Activated CD8-positive, alpha-beta T cell treated with anti-CD3 and anti-CD28 coated beads for 36 hours (primary cell): ENCODE measurements around the gene ACBD5. TPM values are rescaled to one million over a fixed set of nuclear protein-coding genes. Genes with fewer than 3 reads are reported as not detected.

Experiments used
- ATAC-seq: fragments of 200-7000 bp; cut with Tn5 transposase; one replicate; pipeline ENCODE4 v1.10.0; 2021; ENCODE audit warnings: mild to moderate bottlenecking, moderate library complexity
- CTCF ChIA-PET: fragments of 350-600 bp; sonication (Branson Sonifier 250); formaldehyde crosslinking; loops from one replicate; lab custom pipeline; 2021; ENCODE audit warnings: antibody characterized with exemption; lab: Charles Lee
- POLR2A ChIA-PET: fragments of 350-600 bp; sonication (Branson Sonifier 250); formaldehyde crosslinking; loops from one replicate; lab custom pipeline; 2021; ENCODE audit warnings: antibody characterized with exemption; lab: Charles Lee
- DNase-seq: peaks from one replicate; pipeline ENCODE4 v3.0.0-alpha.2; 2020
- H3K27ac Mint-ChIP-seq: one replicate; pipeline ENCODE4 v1.8.0; 2021; ENCODE audit warnings: mild to moderate bottlenecking, mixed read lengths
- H3K27me3 Mint-ChIP-seq: one replicate; pipeline ENCODE4 v1.8.0; 2021; ENCODE audit warnings: mixed read lengths
- H3K36me3 Mint-ChIP-seq: one replicate; pipeline ENCODE4 v1.8.0; 2021; ENCODE audit warnings: low read depth, mixed read lengths
- H3K4me1 Mint-ChIP-seq: one replicate; pipeline ENCODE4 v1.8.0; 2021; ENCODE audit warnings: low read depth, mixed read lengths
- H3K4me3 Mint-ChIP-seq: one replicate; pipeline ENCODE4 v1.8.0; 2021; ENCODE audit warnings: mild to moderate bottlenecking, moderate library complexity, mixed read lengths
- H3K9me3 Mint-ChIP-seq: one replicate; pipeline ENCODE4 v1.8.0; 2021; ENCODE audit warnings: mixed read lengths
- intact Hi-C: fragments of 100-400 bp; cut with micrococcal nuclease; formaldehyde crosslinking; loops from one replicate; pipeline ENCODE4 v1.10.0; 2022
- total RNA-seq, 2 experiments: library from RNA; stranded (reverse); gene quantifications; one replicate each; pipeline ENCODE4 v1.2.3, GENCODE V29; 2021
- TF ChIP-seq, protein P1 (sequence below): fragments of 200-600 bp; IDR thresholded peaks from one replicate; pipeline ENCODE4 v1.8.0; 2022; ENCODE audit warnings: antibody characterized with exemption, mild to moderate bottlenecking

ACBD5 gene
- total RNA-seq, 2 experiments from 2014 or later, result 17.0 to 19.0 TPM

DNA sequence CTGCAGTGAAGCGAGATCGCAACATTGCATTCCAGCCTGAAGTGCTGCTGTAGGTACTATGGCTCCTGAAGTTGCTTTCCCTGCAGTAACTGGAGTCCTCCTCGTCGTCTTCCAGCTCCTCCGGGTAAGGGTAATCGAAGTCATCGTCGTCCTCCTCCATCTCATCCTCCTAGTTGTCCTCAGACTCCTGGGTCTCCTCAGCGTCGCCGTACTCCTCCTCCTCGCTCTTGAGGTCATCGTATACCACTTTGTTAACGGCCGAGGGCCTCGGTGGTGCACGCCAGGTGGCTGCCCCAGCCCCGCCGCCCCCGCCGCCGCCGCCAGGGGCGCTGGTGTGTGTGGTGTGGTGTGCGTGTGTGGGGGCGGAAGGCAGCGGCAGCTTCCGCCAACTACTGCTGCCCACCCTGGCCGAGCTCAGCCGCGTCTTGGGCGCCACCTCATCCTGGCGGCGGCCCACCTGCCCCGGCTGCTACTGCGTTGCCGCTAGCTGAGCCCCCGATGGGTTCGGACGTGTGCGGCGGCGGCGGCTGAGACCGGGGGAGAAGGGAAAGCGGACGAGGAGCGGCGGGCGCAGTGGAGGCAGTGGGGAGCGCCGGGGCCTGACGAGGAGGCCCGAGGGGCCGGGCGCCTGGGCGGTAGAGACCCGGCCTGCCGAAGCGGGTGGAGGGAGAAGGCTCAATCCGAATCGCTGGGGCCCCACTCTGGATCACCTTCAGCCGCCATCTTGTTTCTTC, 11.8 kb upstream of the ACBD5 start:
- H3K4me3 Mint-ChIP-seq, result peak overlapping the region; percentile 75
- DNase-seq, result peak; percentile 88
- H3K9me3 Mint-ChIP-seq, result peaks cover 6% of the 10 kb centered on the region
- ChIA-PET POLR2A (interaction anchor here (1.3 to 2.5 kb wide), 2 partner anchors 10 to 12 kb away, joined by 3 to 23 read pairs; no protein-coding TSS in a partner anchor), CTCF (interaction anchor here (0.6 to 2.7 kb wide), 6 partner anchors 9 to 25 kb away, joined by 3 to 13 read pairs (median 6); no protein-coding TSS in a partner anchor)
- peak overlapping the region; percentile 86 for H3K27ac Mint-ChIP-seq
- H3K36me3 Mint-ChIP-seq, result peaks cover 7% of the 10 kb centered on the region
- TF ChIP-seq, protein P1, sequence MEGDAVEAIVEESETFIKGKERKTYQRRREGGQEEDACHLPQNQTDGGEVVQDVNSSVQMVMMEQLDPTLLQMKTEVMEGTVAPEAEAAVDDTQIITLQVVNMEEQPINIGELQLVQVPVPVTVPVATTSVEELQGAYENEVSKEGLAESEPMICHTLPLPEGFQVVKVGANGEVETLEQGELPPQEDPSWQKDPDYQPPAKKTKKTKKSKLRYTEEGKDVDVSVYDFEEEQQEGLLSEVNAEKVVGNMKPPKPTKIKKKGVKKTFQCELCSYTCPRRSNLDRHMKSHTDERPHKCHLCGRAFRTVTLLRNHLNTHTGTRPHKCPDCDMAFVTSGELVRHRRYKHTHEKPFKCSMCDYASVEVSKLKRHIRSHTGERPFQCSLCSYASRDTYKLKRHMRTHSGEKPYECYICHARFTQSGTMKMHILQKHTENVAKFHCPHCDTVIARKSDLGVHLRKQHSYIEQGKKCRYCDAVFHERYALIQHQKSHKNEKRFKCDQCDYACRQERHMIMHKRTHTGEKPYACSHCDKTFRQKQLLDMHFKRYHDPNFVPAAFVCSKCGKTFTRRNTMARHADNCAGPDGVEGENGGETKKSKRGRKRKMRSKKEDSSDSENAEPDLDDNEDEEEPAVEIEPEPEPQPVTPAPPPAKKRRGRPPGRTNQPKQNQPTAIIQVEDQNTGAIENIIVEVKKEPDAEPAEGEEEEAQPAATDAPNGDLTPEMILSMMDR, result peak; percentile 89
- peak; percentile 95 for ATAC-seq
- H3K4me1 Mint-ChIP-seq, result peaks cover 15% of the 10 kb centered on the region
- intact Hi-C loops, result no loop called here
- peaks cover 3% of the 10 kb centered on the region for H3K27me3 Mint-ChIP-seq

DNA sequence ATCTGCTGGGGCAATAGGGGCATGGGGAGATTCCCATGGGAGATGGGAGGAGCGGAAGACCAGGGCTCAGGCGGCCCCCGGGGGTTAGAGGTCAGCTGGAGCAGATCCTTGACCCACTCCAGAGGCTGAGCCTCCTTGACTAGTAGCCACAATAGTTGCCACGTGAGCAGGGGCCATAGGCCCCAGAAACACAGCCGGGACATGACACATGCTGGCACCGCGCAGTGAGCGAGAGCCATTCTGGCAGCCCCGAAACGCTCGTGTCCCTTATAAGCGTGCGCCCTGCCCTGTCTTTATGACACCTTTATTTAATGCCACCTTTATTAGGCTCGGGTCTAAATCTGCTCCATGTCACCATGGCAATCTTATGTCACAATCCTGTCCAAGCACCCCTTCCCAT, 11.0 kb upstream of the ACBD5 start:
- DNase-seq (no peak), ATAC-seq (no peak)
- TF ChIP-seq, protein P1, result no peak
- CTCF ChIA-PET, result interaction anchor here (0.6 to 2.7 kb wide), 6 partner anchors 8 to 24 kb away, joined by 3 to 13 read pairs (median 6); no protein-coding TSS in a partner anchor
- POLR2A ChIA-PET, result interaction anchor here (1.3 to 2.5 kb wide), 2 partner anchors 9 to 12 kb away, joined by 3 to 23 read pairs; no protein-coding TSS in a partner anchor
- no peaks in the 10 kb centered on the region for H3K9me3 Mint-ChIP-seq
- H3K27ac Mint-ChIP-seq, result no peak overlapping the region
- peaks cover 4% of the 10 kb centered on the region for H3K36me3 Mint-ChIP-seq
- intact Hi-C loops, result no loop called here
- peaks cover 10% of the 10 kb centered on the region for H3K4me1 Mint-ChIP-seq
- no peaks in the 10 kb centered on the region for H3K27me3 Mint-ChIP-seq
- H3K4me3 Mint-ChIP-seq, result no peak overlapping the region

DNA sequence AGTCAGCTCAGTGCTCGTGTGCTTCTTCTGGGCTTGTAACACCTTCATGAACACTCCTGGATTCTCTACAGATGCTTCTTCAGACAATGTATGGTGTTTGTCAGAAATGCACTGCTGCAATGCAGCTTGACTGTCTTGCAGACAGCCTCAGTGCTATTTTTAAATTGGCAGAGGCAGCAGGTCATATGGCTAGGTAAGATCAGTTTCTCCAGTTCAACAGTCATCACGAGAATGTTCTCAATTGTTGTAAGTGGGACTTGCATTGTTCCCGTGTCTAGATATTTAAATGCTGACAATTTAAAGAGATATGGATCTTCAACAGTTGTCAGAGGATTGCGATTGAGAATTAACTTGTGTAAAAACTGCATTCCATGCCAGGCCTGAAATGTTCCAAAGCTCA, 7.6 kb upstream of the ACBD5 start:
- H3K4me1 Mint-ChIP-seq, result peaks cover 16% of the 10 kb centered on the region
- DNase-seq (no peak), ATAC-seq (no peak)
- H3K27me3 Mint-ChIP-seq, result no peaks in the 10 kb centered on the region
- TF ChIP-seq, protein P1, result no peak
- no peak overlapping the region for H3K4me3 Mint-ChIP-seq
- ChIA-PET POLR2A (interaction anchor here (2.6 kb wide), 1 partner anchor 9 kb away, joined by 6 read pairs; no protein-coding TSS in a partner anchor), CTCF (no interaction called here)
- H3K27ac Mint-ChIP-seq, result no peak overlapping the region
- intact Hi-C loops, result no loop called here
- no peaks in the 10 kb centered on the region for H3K9me3 Mint-ChIP-seq
- peaks cover 19% of the 10 kb centered on the region for H3K36me3 Mint-ChIP-seq

DNA sequence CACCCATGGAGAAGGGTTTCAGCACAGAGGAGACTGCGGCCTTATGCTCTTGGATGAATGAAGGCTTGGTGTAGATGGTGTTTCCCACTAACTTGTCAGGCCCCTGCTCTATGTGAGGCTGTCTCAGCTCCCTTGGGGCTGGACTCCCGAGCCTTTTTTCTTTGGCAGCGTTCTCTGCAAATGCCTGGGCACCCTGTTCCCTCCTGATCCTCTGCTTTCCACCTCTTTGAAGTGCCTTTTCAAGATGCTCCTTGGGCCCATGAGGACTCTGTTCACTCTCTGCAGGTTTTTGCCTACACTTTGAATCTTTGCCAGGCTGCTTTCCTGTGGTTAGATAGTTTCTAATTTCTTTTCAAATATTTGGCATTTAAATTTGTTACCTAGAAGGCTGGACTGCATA, 6.8 kb upstream of the ACBD5 start:
- CTCF ChIA-PET, result no interaction called here
- intact Hi-C loops, result no loop called here
- DNase-seq (no peak), ATAC-seq (no peak)
- Mint-ChIP-seq H3K4me3 (no peak overlapping the region), H3K9me3 (no peaks in the 10 kb centered on the region), H3K27me3 (no peaks in the 10 kb centered on the region), H3K4me1 (peaks cover 16% of the 10 kb centered on the region), H3K27ac (no peak overlapping the region), H3K36me3 (peaks cover 25% of the 10 kb centered on the region)
- POLR2A ChIA-PET, result interaction anchor here (2.6 kb wide), 1 partner anchor 10 kb away, joined by 6 read pairs; no protein-coding TSS in a partner anchor
- TF ChIP-seq, protein P1, result no peak

DNA sequence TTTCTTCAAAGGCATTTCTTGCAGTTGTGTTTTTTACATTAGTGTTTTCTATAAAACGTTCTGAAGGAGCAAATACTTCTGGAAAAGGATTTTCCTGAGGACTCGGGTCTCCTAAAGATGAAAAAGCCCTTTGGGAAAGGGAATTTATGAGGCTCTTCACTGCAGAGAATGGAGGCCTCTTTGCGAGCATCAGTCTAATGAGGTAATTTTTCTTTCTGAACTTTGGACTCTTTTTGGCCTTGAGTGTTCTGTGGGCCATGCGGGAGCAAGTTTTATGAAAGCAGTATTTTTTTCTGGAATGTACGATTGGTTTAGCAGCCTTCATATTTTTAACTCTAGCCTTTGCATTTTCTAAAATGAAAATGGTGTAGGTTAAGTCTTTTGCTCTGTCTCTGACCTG, 6.4 kb upstream of the ACBD5 start:
- no peaks in the 10 kb centered on the region for H3K9me3 Mint-ChIP-seq
- H3K36me3 Mint-ChIP-seq, result peaks cover 25% of the 10 kb centered on the region
- no peak overlapping the region for H3K27ac Mint-ChIP-seq
- TF ChIP-seq, protein P1, result no peak
- no peaks in the 10 kb centered on the region for H3K27me3 Mint-ChIP-seq
- POLR2A ChIA-PET, result interaction anchor here (1.1 to 2.6 kb wide), 2 partner anchors 10 to 23 kb away, joined by 3 to 6 read pairs; no protein-coding TSS in a partner anchor
- DNase-seq, result no peak
- CTCF ChIA-PET, result interaction anchor here (0.8 kb wide), 1 partner anchor 23 kb away, joined by 3 read pairs; no protein-coding TSS in a partner anchor
- intact Hi-C loops, result no loop called here
- no peak for ATAC-seq
- H3K4me1 Mint-ChIP-seq, result peaks cover 12% of the 10 kb centered on the region
- no peak overlapping the region for H3K4me3 Mint-ChIP-seq
